ENCODE measurements around the gene TMEFF2. TPM values are rescaled to one million over a fixed set of nuclear protein-coding genes. Genes with fewer than 3 reads are reported as not detected.

TMEFF2 gene
- total and polyA plus RNA-seq, 2 donors (not counting 1 experiment from before 2014, with no cell fraction given) = not detected

DNA sequence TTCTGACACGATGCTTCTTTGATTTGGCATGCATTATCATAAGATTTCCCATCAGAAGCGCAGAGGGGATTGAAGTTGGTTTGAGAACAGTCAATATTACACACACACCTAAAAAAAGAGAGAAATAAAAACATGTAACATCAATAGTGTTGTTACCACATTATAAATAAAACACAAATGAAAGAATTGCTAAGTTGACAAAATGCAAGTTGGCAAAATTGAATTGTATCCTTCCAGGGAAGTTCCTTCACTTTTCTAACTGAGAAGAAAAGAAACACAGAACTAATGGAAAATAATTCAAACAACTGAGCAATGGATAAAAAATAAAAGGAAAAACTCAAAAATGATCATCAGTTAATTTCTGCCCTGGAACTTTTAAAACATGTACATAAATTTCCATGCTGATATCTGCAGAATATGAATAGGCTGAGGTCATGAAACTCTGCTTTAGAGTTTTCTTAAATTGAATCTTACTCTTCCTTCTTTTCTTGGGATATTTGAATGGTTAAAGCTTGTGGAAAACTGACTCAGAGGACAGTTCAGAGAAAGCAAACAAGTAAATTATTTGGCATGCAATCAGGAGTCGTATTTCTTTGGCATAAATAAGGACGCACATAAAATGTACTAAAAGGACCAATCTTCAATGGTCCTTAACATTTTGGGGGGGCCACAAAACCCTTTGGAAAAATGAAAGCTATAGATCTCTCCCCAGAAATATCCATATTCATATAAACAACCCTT lies 195.5 kb downstream of the TMEFF2 start:
- no peak for DNase-seq
- Histone ChIP-seq H4K20me1 (ENCODE audit: control insufficient read depth, insufficient read depth, low read length, poor library complexity, severe bottlenecking) (no peaks in the 10 kb centered on the region), H3K9me3 (ENCODE audit: control extremely low read depth in 1 of 3, control insufficient read depth in 2 of 3, insufficient read depth in 1 of 3, low read length in 2 of 3) (no peaks in the 10 kb centered on the region), H3K27ac (ENCODE audit: low read length in 2 of 2) (no peak overlapping the region), H3K79me2 (ENCODE audit: control insufficient read depth, insufficient read depth, low read length) (no peaks in the 10 kb centered on the region), H3K9ac (ENCODE audit: low read length) (no peak overlapping the region), H2AFZ (ENCODE audit: insufficient read depth, low read depth, low read length, poor library complexity, severe bottlenecking) (no peak overlapping the region), H3K36me3 (replicated peaks in 1 of 2; ENCODE audit: control extremely low read depth in 1 of 2, control insufficient read depth in 1 of 2, extremely low read depth in 1 of 2, insufficient read depth in 2 of 2, low read length in 1 of 2) (no peaks in the 10 kb centered on the region), H3K4me2 (replicated peaks; ENCODE audit: low read depth, low read length, poor library complexity, severe bottlenecking) (no peak overlapping the region), H3K4me3 (ENCODE audit: control extremely low read depth in 1 of 5, extremely low read depth in 1 of 5, insufficient read depth in 1 of 5, low read depth in 2 of 5, low read length in 4 of 5) (no peak overlapping the region), H3K4me1 (ENCODE audit: control insufficient read depth in 2 of 2, insufficient read depth in 2 of 2, low read length in 2 of 2) (no peaks in the 10 kb centered on the region), H3K27me3 (replicated peaks in 1 of 4; ENCODE audit: control extremely low read depth in 1 of 4, control insufficient read depth in 3 of 4, insufficient read depth in 4 of 4, low read length in 3 of 4) (no peaks in the 10 kb centered on the region)
- no peak overlapping the region for H3K4me3 Mint-ChIP-seq
- no peak for ATAC-seq (ENCODE audit: low read depth)
- no peak overlapping the region for H3K27ac Mint-ChIP-seq
- TF ChIP-seq, protein P1, sequence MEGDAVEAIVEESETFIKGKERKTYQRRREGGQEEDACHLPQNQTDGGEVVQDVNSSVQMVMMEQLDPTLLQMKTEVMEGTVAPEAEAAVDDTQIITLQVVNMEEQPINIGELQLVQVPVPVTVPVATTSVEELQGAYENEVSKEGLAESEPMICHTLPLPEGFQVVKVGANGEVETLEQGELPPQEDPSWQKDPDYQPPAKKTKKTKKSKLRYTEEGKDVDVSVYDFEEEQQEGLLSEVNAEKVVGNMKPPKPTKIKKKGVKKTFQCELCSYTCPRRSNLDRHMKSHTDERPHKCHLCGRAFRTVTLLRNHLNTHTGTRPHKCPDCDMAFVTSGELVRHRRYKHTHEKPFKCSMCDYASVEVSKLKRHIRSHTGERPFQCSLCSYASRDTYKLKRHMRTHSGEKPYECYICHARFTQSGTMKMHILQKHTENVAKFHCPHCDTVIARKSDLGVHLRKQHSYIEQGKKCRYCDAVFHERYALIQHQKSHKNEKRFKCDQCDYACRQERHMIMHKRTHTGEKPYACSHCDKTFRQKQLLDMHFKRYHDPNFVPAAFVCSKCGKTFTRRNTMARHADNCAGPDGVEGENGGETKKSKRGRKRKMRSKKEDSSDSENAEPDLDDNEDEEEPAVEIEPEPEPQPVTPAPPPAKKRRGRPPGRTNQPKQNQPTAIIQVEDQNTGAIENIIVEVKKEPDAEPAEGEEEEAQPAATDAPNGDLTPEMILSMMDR (IDR thresholded peaks at IDR 0.05) = no peak
- TF ChIP-seq EZH2 (IDR thresholded peaks at IDR 0.05; ENCODE audit: borderline replicate concordance, insufficient read depth, low read depth, low read length, poor library complexity, severe bottlenecking) = no peak
- WGBS (ENCODE audit: insufficient coverage) = no CpG with 5 or more reads among the region's 4 CpGs
- H3K4me1 Mint-ChIP-seq = no peaks in the 10 kb centered on the region
- no peaks in the 10 kb centered on the region for H3K9me3 Mint-ChIP-seq (ENCODE audit: insufficient read depth)
- no peaks in the 10 kb centered on the region for H3K27me3 Mint-ChIP-seq
- ChIA-PET POLR2A (no interaction called here), CTCF (no interaction called here)
- intact Hi-C loops (cut with micrococcal nuclease) = no loop called here

DNA sequence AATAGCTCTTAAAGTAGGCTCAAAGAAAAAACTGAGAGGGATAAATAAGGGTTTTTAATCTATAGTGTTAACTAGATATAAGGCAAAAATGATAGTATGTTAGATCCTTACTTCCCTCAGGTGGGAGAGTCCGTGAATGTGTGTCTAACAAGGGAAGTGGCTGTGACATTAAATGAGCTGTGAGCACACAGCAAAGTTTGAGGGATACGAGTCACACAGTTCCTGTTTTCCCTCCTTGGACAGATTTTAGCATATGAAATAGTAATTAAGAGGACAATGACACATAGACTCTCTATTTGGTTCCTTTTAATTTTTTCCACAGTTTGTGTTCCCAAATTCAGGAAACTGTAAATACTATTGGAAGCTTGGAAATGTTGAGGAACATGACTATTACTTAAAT lies 199.4 kb downstream of the TMEFF2 start:
- Histone ChIP-seq H4K20me1 (ENCODE audit: control insufficient read depth, insufficient read depth, low read length, poor library complexity, severe bottlenecking) (no peaks in the 10 kb centered on the region), H3K36me3 (replicated peaks in 1 of 2; ENCODE audit: control extremely low read depth in 1 of 2, control insufficient read depth in 1 of 2, extremely low read depth in 1 of 2, insufficient read depth in 2 of 2, low read length in 1 of 2) (no peaks in the 10 kb centered on the region), H3K27me3 (replicated peaks in 1 of 4; ENCODE audit: control extremely low read depth in 1 of 4, control insufficient read depth in 3 of 4, insufficient read depth in 4 of 4, low read length in 3 of 4) (no peaks in the 10 kb centered on the region), H3K27ac (ENCODE audit: low read length in 2 of 2) (no peak overlapping the region), H3K9me3 (ENCODE audit: control extremely low read depth in 1 of 3, control insufficient read depth in 2 of 3, insufficient read depth in 1 of 3, low read length in 2 of 3) (no peaks in the 10 kb centered on the region), H3K79me2 (ENCODE audit: control insufficient read depth, insufficient read depth, low read length) (no peaks in the 10 kb centered on the region), H2AFZ (ENCODE audit: insufficient read depth, low read depth, low read length, poor library complexity, severe bottlenecking) (no peak overlapping the region), H3K4me2 (replicated peaks; ENCODE audit: low read depth, low read length, poor library complexity, severe bottlenecking) (no peak overlapping the region), H3K4me3 (ENCODE audit: control extremely low read depth in 1 of 5, extremely low read depth in 1 of 5, insufficient read depth in 1 of 5, low read depth in 2 of 5, low read length in 4 of 5) (no peak overlapping the region), H3K9ac (ENCODE audit: low read length) (no peak overlapping the region), H3K4me1 (ENCODE audit: control insufficient read depth in 2 of 2, insufficient read depth in 2 of 2, low read length in 2 of 2) (no peaks in the 10 kb centered on the region)
- H3K4me1 Mint-ChIP-seq = no peaks in the 10 kb centered on the region
- DNase-seq = no peak
- TF ChIP-seq EZH2 (IDR thresholded peaks at IDR 0.05; ENCODE audit: borderline replicate concordance, insufficient read depth, low read depth, low read length, poor library complexity, severe bottlenecking) = no peak
- TF ChIP-seq, protein P1 (IDR thresholded peaks at IDR 0.05) = no peak
- ATAC-seq (ENCODE audit: low read depth) = no peak
- WGBS (ENCODE audit: insufficient coverage) = no CpG with 5 or more reads among the region's 2 CpGs
- H3K4me3 Mint-ChIP-seq = no peak overlapping the region
- no peak overlapping the region for H3K27ac Mint-ChIP-seq
- ChIA-PET POLR2A (no interaction called here), CTCF (no interaction called here)
- H3K27me3 Mint-ChIP-seq = no peaks in the 10 kb centered on the region
- intact Hi-C loops (cut with micrococcal nuclease) = no loop called here
- no peaks in the 10 kb centered on the region for H3K9me3 Mint-ChIP-seq (ENCODE audit: insufficient read depth)

All from B cell (primary cell).